CD4-positive, alpha-beta T cell treated with Interferon gamma for 1 hour (primary cell): ENCODE data around the gene PLA2G2A.
"Not testable (repeated sequence)": the region's sequence is repeated elsewhere in the genome, so short reads cannot be mapped to it uniquely, and the experiment has no call there.

Experiments used
- DNase-seq: peaks from one replicate; pipeline ENCODE4 v3.0.0-alpha.2; 2020

Gene PLA2G2A

GRCh38 chr1:19971664-19972063, 7.8 kb downstream of the PLA2G2A start:
- no peak for DNase-seq

DNA sequence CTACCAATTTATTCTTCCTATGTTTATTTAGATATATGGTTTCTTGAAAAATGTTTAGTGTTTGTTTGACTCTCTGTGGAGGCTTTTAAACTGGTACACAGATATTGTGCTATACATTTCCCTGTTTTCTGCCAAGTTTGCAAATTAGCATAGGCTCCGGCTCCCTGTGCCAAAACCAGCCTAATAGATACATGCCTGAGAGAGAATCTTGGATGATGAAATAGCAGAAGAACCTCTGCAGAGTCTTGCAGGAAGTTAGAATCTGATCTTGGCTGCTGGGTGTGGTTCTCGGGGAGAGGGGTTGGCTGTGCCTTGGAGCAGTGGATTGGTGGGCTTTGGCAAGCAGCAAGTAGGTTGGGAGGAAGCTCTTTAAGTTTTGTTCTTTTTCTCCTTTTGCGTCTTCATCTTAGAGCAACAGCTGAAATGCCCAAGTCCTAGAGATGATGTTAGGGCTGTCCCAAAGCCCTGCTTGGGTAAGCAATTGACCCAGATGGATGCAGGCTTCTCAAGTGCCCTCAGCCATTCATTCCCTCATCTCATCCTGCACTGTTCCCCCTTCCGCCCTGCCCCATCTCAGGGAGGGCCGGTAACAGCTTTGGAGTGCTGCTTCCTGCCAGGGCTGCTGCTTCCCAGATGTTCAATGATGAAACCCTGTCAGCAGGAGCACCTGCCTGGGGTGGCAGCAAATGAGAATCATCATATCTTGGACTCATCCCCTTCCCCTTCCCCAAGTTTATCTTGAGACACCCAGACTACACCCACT, 9.3 kb downstream of the PLA2G2A start:
- no peak for DNase-seq

DNA sequence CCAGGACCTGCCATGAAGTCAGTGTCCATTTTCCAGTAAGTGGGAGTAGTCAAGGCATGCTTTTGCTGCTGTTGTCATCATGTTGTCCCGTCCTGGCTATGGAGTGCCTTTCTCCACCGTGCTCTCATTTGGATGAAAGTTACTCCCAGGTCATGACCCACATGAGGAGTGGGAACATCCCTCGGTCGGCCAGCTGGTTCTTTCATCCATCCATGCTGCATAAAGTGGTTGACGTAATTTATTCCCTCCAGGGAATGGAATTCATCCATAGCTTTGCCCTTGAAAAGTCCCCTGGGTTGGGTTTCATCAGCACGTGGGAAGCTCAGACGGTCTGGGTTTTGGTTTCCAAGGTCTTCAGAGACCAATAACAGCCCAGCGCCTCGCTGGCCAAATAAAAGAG, 11.6 kb downstream of the PLA2G2A start:
- DNase-seq, result no peak

- no peak for DNase-seq
Observed at GRCh38 chr1:19964542-19964941, 14.9 kb downstream of the PLA2G2A start.

GRCh38 chr1:19963636-19964035, 15.8 kb downstream of the PLA2G2A start:
- DNase-seq, result no peak

GRCh38 chr1:19960591-19960990, 18.8 kb downstream of the PLA2G2A start:
- DNase-seq, result no peak

DNA sequence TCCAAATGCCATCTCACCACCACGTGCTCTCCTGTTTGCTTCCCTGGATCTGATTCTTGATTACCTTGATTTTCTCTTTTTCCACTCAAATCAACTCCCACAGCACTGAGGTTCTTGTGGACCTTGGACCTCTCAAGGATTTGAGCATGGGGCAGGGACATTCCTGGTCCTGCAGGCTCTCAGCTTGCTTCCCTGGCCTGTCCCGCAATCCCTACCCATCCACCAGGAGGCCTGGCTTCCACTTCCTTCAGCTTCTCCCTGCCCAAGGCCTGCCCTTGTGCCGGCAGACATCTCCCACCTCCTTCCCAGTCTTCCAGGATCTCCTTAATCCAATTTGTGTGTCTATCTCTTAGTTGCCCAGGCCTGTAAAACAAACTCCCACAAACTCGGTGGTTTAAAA, 21.6 kb downstream of the PLA2G2A start:
- no peak for DNase-seq

DNA sequence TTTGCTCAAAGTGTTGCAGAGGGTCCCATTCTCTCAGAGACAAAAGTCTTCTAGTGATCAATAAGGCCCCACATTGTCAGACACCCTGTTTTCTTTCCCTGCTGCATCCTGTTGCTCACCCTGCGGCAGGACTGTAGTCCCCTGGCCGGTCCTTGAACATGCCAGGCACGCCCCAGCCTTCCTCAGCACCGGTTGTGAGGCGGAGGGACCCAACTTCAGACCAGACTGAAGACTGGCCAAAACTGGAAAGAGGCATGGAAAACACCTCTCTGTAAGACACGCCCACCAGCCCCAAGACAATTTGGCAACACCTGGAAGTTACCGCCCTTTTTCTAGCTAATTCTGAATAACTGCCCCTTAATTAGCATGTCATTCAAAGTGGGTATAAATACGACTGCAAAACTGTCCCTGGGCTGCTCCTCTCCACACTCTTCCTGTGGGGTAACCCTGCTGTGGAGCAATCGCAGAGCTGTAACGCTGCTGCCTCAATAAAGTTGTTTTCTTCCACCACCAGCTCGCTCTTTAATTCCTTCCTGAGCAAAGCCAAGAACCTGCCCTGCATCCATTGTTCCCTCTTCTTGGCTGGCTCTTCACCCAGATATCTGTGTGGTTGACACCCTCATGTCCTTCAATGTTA, 23.8 kb downstream of the PLA2G2A start:
- no peak for DNase-seq

DNA sequence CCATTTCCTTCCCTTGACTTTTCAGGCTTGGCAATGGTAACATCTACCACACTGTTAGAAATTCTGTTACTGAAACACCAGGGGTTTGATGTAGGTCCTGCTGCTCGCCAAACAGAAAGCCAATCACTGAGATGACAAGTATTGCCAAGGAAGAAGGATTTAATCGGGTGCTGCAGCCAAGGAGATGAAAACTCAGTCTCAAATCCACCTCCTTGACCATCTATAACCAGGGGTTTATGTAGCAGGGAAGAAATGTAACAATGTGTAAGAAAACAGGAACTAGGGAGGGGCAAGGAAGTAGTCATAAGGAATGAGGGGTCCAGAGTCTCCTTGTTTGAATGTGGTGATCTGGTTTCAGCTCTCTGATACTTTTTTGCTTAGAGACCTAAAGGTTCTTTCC, 25.4 kb downstream of the PLA2G2A start:
- DNase-seq, result no peak

- DNase-seq, result no peak
Observed at GRCh38 chr1:19949016-19949415, 30.4 kb downstream of the PLA2G2A start.

GRCh38 chr1:19946971-19947370, 32.4 kb downstream of the PLA2G2A start:
- no peak for DNase-seq

- no peak for DNase-seq
Observed at GRCh38 chr1:19946331-19946751, 33.1 kb downstream of the PLA2G2A start.

GRCh38 chr1:19945914-19946313, 33.5 kb downstream of the PLA2G2A start:
- DNase-seq, result no peak

- DNase-seq, result no peak
Observed at GRCh38 chr1:19942657-19943056, 36.8 kb downstream of the PLA2G2A start.

GRCh38 chr1:19942088-19942487, 37.3 kb downstream of the PLA2G2A start:
- no peak for DNase-seq

- DNase-seq, result no peak
Observed at GRCh38 chr1:19941206-19941568, 38.2 kb downstream of the PLA2G2A start.

DNA sequence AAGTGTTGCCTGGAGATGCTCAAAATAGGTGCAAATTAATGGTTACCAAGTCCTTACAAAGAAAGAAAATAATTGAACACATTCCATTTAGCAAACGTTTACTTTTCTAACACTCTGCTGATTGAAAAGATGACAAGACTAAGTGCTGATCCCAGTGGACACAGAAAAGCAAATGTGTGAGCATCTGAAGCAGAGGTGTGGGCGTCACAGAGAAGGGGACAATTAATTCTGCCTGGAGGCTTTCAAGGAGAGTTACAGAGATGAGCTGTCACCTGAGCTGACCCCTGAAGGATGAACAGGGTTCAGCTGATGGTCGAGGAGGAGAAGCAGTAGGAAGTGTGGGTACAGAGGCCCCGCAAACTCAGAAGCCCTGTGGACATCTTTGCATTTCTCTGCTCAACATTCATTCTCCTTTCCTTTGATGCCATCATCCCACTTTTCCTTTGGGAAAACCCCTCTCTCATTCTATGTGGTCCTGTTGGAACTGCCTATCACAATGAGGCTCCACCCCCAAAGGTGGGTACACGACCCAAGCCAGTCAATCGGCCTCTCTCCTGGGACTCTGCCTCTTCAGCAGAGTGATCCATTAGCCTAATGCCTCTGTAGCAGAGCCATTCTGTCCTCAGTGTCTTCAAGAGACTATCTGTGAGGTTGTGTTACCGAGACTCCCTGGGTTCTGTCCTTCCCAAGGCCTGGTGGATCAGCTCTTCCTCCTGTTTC, 38.8 kb downstream of the PLA2G2A start:
- DNase-seq, result no peak

GRCh38 chr1:19938472-19938871, 40.9 kb downstream of the PLA2G2A start:
- no peak for DNase-seq

- DNase-seq, result no peak
Observed at GRCh38 chr1:19936061-19936750, 43.2 kb downstream of the PLA2G2A start.

- no peak for DNase-seq
Observed at GRCh38 chr1:19934336-19934735, 45.1 kb downstream of the PLA2G2A start.

DNA sequence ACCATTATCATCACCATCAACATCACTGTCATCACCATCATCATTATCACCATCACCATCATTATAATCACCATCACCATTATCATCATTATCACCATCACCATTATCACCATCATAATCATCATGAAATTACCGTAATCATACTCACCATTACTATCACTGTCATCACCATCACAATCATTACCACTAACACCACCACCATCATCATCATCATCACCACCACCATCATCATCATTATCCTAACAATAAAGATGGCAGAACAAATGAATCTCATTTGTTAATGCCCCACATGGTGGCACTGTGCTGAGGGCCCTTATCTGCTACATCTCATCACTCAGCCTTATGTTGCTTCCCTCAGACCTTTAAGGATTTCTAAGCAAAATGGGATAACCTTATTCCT, 46.6 kb downstream of the PLA2G2A start:
- no peak for DNase-seq

- DNase-seq, result not testable (repeated sequence)
Observed at GRCh38 chr1:19927130-19927421, 52.3 kb downstream of the PLA2G2A start.

GRCh38 chr1:19926296-19927129, 52.9 kb downstream of the PLA2G2A start:
- no peak for DNase-seq
